Inferior parietal cortex (tissue), 1 donor: ENCODE results near the gene MYL3.

Source experiments
- DNase-seq: peaks from one replicate; pipeline ENCODE4 v3.0.0-alpha.2; 2016; ENCODE audit errors: extremely low spot score

MYL3 gene

DNA sequence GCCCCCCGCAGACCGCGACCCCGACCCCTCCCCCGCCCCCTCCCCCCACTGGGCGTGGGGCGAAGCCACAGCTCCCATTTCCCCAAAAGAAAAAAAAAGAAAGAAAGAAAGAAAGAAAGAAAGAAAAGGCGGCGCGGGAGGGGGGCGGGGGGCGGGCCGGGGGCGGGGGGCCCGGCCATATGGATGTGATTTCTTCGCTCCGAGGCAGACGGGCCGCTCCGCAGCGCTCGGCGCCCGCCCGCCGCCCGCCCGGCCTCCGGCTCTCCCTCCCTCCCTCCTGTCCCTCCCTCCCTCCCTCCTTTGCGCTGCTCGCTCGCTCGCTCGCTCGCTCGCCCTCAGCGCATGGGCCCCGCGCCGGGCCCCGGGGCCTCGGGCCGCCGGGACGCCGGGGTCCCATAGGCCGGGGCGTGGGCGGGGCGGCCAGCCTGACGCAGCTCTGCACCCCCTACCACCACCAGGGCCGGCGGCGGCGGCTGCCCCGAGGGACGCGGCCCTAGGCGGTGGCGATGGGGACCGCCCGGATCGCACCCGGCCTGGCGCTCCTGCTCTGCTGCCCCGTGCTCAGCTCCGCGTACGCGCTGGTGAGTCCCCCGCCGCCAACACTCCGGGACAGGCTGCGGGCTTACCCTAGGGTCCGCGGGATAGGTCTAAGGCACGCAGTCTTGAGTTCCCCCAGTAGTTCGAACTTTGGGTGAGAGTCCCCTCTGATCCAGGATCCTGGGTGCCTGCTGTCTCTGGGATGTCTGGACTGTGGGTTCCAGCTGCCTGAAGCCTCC is 20.0 kb upstream of the MYL3 start:
- DNase-seq, result no peak

DNA sequence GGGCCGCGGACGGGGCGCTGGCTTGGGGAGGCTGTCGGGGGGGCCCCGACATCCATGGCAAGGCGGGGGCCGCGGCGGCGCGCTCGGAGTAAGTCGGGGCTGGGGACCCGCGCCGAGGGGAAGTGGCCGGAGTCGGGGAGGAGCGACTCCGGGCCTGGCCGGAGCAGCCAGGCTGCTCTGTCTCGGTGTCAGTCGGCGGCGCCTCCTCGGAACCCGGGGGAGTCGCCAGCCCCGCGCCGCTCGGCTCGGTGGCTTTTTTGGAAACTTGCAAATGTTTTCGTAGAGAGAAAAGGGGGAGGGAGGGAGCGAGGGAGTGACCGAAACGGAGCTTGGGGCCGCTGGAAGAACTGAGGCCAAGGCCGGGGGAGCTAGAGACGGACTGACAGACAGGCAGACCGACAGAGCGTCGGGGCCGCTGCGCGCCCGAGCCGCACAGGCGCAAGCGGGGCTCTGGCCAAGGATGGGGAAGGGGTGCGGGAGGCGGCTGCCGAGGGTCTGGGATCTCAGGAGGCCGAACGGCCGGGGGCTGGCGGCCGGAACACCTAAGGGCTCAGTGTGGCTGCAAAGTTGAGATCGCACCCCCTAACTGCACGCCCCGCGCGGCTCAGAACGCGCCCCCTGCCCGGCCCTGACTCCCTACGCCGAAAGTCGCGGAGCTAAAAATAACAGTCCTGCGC is 19.3 kb upstream of the MYL3 start:
- no peak for DNase-seq

DNA sequence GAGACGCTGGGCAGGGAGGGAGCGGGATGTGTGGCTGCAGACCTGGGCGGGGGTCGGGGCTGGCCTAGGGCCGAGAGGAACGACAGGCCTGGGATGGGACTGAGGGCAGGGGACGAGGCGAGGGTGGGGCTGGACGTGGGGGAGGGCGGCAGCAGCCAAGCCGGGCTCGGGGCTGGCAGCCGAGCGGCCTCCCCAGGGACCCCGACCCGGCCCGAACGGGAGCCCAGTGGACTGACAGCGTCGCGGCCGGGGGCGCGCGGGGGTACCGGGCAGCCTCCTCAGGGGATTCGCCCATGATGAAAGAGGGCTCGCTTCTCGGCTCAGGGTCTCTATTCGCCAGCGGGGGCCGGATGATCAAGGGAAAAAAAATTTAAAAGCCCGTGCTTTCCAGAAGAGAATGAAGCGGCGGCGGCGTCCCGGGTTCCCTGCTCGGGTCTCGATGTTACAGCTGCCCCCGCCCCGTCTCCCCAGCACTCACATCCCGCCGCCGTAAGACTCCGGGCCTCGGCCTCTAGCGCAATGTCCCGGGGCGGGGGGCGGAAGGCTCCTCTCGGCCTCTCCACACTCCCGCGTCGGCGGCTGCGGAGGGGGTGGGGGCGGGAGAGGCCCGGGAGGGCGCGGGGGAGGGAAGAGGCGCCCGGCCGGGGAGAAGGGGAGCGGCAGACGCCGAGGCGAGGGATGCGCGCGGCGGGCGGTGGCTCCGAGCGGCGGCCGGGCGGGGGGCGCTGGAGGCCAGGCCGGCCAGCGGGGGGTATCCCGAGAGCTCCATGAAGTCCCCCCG is 18.5 kb upstream of the MYL3 start:
- no peak for DNase-seq

DNA sequence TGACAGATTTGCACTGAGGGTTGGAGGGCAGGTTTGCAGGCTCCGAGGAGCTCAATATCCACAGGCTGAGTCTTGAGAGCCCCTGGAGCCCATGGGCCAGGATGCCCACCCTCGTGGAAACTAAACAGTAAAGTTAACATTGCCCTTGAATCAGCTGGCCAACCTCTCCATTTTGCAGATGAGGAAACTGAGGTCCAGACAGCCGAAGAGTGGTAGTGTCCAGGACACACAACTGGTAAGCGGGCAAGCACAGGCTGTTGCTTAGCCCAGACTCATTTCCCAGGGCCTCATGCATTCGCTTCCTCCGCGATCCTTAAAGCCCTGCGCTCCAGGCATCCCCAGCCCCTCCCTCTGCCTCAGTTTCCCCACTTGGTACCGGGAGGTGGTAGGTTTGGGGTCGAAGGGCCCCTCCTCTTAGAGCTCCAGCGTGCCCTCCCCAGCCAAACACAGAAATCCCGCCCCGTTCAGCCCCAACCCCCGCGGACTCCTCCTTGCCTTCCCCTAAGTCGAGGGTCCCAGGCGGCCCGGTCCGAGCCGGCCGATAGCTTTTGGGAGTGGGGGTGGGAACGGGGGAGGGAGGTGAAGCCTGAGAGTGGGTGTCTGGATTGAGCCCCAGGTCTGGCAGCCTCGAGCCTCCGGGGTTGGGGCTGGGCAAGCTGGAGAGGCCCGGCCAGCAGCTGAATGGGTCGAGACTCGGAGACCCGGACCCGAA is 17.8 kb upstream of the MYL3 start:
- no peak for DNase-seq

DNA sequence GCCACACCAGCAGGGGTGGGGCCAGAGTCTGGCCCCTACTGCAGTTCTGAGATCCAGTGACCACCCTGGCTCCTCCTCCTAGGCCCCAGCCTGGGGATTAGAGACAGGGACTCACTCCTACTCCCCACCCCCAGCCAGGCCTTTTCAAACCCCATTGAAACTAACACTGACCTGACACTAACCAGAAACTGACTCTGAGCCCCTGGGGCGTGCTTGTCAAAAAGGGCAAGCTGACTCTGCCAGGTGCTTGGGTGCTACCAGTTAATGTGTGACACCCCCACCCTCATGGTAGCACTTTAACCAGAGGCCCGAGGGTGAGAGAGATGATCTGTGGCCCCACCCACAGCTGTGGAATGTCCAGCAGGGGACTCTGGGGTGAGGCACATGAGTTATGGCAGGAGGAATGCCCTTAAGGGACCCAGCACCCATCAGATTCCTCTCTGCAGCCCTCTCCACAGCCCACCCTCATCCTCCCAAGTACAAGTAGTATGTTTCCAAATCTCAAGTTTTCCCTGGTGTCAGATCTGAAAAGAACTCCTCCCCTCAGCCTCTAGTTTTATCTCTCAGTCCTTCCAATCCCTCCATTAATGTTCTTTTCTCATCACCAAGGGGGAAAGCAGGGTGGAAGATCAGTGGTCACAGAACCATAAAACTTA is 15.7 kb upstream of the MYL3 start:
- no peak for DNase-seq

DNA sequence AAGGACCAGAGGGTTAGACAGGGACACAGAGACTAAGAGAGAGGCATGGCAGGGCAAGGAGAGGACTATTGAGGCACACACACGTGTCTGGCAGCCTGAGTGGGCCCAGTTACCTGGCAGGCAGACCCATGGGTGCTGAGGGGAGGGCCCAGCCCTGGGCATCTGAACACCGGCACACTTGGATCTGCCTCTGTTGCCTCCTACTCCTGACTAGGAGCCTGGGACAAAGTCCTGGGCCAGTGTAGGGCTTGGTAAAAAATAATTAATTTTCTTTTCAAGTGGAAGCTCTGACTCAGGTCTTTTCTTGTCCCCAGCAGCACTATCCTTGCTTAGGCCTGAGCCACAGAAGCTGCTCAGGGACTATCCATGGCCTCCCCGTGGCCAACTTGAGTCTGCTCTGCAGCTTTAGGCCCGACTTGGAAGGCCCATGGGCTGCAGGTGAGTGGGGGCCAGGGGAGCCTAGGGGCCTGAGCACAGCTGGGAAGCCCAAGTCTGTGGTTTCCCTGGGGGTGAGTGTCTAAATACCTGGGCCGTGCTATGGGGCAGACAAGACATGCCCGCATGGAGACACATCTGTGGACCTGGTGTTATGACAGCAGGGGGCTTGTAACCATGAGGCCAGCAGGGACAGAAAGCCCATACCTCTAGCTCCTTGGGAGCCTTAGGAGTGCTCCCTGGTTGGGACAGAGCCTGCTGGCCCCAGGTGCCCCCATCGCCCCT is 14.3 kb upstream of the MYL3 start, which contains the start of gene PTH1R:
Gene PTH1R (plus strand): TSS at position 316 of the 720 bp plus-strand sequence. CDS start 5,839 bp downstream, outside the sequence.
- no peak for DNase-seq

DNA sequence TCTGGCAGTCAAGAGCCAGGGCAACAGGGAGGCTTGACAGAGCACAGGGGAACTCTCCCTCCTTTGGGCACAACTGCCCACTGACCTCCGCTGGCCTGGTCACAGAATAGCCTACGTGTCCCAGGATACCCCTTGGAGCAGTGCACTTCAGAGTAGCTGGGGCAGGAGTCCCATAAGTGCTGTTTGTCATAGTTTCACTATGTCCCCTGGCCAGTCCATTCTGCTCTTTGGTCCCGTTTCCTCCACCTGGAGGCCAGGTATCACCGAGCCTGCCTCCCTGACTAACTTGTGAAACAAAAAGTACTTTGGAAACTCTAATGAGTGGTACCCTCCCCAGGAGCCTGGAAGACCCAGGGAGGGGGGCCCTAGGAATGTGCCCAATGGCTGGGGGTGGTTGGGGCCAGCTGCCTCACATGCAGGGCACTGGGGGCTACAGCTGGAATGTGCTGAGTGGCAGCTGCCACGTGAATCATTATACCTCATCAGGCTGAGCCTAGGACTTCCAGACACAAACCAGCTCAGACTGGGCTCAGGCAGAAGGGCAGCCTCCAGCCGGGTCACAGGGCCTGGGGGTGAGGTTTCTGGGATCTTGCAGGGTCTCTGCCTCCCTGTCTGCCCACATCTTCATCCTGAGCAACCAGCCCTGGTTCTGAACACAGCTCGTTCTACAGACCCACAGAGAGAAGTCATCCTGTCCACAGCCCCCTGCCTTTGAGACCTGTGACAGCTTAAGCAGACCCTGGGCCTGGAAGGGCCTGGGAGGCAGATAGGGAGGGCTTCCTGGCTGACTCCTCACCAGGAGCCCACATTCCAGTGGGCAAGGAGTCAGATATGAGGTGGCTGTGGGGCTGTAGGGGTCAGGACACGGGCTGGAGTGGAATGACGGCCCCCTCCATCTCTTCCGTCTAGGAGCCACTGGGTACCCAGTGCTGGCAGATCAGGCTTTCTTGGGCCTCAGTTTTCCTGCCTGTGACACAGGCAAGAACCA is 13.4 kb upstream of the MYL3 start:
- DNase-seq, result no peak

DNA sequence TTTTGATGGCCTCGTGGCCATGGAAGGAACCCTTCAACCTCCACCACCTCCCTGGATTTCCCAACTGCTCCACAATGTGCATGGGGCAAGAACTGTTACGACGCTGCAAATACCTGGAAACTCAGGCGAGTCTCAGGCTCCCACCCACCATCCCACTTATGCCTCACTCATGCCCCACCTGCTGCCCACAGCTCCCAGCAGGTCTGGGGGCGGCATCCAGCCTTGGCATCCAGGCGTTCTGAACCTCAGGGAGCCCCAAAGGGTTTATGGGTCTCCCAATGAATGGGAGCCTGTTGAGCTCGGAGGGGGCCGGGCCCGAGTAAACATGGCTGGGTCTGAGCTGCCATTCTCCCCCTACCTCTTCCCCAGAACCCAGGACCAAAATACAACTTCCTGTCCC is 12.3 kb upstream of the MYL3 start:
- DNase-seq, result no peak

DNA sequence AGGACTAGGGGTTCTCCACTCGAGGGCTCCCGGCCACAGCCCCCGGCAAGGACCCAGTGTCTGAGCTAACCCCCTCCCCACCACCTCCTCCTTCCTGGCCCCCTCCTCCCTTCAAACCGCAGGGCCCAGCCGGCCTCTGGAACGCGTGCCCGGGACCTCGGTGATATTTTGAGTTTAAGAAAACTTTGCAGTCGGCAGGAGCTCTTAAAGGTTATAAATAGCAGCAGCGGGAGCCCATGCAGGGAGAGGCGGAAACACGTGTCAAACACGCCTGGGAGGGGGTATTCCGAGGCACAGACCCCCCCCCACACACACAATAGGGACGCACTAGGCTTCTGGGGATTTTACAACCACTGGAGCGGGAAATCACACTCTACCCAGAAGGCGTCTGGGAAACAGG is 11.2 kb upstream of the MYL3 start:
- DNase-seq, result no peak

DNA sequence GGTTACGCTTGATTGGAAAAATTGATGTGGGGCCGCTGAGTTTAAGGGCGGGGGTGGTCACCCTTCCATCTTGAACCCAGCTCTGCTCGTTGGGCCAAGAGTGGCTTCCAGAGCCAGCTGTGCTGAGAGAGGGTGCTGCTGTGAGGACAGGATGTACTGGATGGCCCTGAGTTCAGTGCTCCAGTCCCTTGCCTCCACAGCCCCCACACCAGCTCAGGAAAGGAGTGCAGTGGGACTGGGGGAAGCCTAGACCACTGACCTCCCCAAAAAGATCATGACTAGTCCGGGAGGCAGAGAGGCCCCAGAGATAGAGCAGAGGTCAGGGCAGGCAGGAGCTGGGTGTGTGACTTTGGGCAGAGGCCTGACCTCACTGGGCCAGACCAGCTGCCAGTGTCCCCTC is 10.3 kb upstream of the MYL3 start:
- DNase-seq, result no peak

DNA sequence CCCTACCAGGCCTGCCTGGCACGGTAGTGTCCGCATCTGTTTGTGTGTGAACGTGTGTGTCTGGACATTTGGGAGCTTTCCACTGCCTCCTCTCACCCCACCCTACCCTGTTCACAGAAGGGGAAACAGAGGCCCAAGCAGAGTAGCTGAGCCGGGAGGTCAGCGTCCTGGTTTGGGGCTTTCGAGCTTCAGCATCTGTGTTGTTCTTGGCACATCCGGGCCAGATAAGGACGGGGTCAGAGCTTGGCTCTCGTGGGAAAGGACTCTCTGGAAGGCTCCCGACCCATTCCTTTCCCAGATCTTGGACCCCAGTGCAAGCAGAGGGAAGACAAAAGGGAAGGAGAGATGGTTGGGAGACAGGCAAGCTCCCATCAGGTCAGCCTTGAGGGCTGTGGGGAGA is 8.0 kb upstream of the MYL3 start:
- DNase-seq, result no peak

DNA sequence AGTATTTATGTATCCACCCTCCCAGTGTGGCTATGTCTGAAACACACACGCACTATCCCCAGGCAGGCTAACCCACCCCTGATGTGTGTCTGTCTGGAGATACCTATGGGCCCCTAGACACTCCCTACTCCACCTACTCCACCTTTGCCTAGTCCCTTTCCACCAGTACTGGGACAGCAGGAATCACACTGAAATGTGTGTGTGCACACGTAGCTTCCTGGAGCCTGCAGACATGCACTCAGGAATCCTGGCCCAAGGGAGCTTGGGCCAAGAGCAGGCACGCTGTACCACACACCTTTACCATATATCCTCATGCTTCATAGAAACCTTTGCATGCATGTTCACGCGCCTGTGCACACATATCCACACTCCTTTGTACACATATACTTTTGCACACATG is 7.4 kb upstream of the MYL3 start:
- no peak for DNase-seq

DNA sequence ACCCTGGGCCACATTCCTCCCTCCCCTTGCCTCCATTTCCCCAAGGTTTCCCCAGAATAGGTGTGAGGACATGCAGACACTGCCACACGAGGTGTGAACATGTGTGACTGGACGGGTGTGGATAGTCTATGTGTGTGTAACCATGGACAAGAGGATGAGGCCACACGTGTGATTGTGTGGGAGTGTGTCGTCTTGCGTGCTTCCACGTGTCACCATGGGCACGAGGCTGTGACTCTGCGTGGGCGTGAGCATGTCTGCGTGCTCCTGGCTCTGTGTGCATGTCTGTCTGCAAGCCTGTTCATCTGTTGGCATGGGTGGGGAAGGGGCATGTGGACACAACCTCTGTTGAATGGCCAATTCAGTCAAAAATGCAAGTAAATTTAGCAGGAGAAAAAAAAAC is 6.2 kb upstream of the MYL3 start:
- DNase-seq, result no peak

DNA sequence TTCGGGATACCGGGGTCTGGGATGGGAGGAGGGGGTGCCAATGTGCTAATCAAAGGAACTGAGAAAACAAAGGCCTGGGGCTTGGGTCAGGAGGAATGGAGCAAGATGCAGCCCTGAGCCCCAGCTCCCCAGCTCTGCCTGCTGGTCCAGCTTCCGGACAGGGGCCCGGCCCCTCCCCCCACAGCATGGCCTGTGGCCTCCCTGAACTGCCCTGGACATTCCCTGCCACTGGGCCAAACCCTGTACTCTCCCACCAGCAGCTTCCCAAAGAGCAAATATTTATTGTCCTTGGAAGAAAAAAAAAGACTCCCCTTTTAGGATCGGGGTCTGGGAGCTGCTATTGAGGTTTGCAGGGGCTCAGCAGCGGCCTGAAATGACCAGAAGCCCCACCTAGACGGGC is 5.7 kb upstream of the MYL3 start:
- DNase-seq, result no peak

DNA sequence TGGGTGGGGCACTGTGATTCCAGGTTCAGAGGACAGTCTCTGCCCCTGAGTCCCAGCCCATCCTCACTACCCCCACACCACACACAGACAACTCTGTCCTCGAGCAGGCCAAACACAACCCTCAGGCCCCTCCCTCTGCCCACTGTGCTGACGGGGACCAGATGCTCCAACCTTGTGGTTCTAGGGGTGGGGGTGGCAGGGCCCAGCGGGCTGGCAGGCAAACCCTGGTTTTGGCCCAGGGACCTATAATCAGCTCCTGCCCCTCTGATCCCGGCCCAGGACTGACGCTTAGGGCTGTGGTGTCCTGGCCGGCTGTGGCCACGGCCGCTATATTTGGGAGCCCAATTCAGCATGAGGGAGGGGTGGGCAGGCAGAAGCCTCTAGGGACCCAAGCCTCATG is 5.0 kb upstream of the MYL3 start:
- DNase-seq, result no peak

DNA sequence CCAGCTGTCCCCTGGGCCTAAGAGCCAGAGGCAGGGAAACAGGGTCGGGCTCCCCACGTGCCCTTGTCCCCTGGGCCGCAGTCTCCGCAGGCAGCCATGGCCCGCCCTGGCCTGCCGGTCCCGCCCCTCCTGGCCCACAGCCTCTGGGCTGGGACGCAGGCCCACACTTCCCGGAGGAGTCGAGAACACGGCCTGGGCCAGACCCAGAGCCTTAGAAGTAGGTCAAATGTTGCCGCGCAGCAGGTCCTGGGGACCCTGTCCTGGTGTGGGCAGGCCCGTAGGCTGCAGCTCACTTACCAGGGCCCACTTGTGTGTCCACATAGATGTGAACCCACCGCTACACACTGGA is 4.3 kb upstream of the MYL3 start:
- DNase-seq, result peak; percentile 14

DNA sequence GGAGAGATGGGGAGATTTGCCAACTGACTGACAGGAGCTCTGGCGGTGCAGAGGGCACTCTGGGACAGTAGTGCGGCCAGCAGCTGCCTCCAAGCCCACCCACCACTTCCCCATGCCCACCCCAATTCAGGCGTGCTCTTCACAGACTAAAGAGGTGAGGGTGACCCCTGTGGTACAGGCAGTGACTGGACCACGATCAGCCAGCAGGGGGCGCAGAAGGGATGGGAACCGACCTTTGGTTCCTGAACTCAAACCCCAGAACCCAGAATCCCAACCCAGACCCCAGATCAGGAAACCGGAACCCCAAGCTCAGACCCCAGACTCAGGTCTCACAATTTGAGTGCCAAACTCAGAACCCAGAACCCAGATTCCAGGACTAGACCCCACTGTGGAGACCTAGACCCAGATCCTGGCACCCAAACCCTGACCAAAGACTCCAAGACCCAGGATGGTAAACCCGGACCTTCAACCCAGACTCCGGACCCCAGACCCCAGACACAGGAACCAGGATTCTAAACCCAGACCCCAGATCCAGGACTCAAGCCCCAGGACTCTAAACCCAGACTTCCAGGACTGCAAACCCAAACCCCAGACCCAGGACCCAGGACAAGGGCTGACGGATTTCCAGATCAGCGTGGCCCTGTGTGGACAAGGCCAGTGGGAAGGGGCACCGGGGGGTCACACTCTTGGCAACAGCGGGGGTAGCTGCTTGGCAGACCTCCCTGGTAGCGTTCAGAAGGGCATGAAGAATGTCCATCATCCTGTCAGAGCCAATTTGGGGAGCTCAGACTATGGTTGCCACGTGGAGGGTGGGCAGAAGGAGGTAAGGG is 3.7 kb upstream of the MYL3 start:
- DNase-seq, result peak; percentile 76

DNA sequence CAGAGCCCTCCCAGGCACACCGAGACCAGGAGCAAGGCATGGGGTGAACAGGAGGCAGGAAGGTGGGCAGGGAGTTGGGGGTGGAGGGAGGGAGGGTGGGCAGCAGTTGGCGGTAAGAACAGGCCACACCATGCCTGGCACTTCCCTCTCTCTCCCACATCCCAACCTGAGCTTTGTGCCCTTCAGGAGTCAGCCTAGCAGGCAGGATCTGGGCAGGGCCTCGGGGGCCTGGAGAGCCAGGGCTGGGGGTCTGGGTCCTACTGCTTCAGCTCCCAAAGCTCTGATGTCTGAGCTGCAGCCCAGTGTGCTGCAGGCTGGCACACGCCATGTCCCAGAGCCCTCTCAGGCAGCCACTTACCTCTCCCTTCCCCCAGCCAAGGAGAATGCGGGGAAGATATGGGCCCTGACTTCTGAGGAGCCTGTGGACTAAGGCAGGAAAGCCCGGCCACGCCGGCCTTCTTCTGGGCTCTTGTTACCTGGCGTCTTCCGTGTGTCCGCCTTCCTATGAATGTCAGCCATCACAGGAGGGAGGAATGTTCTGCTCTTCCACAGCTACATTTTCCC is 2.9 kb upstream of the MYL3 start:
- no peak for DNase-seq

DNA sequence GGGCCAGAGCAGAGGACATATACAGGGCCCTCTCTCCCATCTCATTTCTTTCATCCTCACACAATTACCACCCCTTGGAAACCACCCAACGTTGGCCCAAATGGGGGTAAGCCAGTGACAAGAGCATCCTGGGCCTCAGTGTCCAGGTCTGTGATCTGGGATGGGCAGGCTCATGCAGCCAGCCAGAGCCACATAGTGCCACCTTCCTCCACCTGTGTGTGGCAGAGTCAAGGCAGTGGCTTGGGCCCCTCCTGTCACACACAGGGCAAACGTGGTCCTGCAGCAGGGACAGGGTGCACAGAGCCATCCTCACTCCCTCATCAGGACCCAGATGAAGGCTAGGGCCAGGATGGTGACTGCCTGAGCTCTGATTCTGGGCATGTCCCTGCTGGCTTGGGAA is 2.3 kb upstream of the MYL3 start:
- DNase-seq, result no peak
